K562 (cell line): ENCODE measurements around the gene HEMGN. TPM values are rescaled to one million over a fixed set of nuclear protein-coding genes. Genes with fewer than 3 reads are reported as not detected.

Experiments used
- ATAC-seq: fragments of 200-7000 bp; cut with Tn5 transposase; 3 replicates; pipeline ENCODE4 v1.9.1; 2020; ENCODE audit warnings: moderate library complexity
- BruUV-seq: library from RNA; stranded (reverse); fragments of 400-500 nt; replicated peaks from 2 replicates; lab custom pipeline; 2021; lab: Mats Ljungman, UMichigan
- CTCF ChIA-PET: fragments of 300-600 bp; formaldehyde crosslinking; extraction: SDS; loops from one replicate; lab custom pipeline; 2021; ENCODE audit warnings: low intra/inter-chr PET ratio; lab: Yijun Ruan, JAX
- POLR2A ChIA-PET: fragments of 300-600, 350-650 bp; sonication (Branson Sonifier 250); formaldehyde crosslinking; extraction: SDS; loops from one replicate; lab custom pipeline; 2021; ENCODE audit warnings: antibody characterized with exemption, inconsistent platforms; lab: Yijun Ruan, JAX
- DNase-seq, 4 experiments: peaks; one replicate each; pipeline versions ENCODE4 v3.0.0 to v3.0.0-alpha.2; 2011 to 2018; ENCODE audit warnings: low spot score in 3 of 4, mixed read lengths in 3 of 4; ENCODE audit errors: extremely low read depth in 1 of 4
- FAIRE-seq: peaks from 2 replicates; lab custom pipeline; 2011; peaks lifted over from hg19 to GRCh38; lab: Jason Lieb, UNC
- H2AFZ ChIP-seq: 2 replicates; pipeline ENCODE4 v1.6.0; 2011; ENCODE audit warnings: low read depth, low read length, control low read depth, inconsistent platforms
- H3K27ac ChIP-seq: fragments of 200-600 bp; 3 replicates; pipeline ENCODE4 v1.8.0; 2011; ENCODE audit warnings: low read depth, mild to moderate bottlenecking, control low read depth, inconsistent platforms, low read length, moderate library complexity, mixed read lengths; ENCODE audit errors: extremely low read depth
- H3K27me3 ChIP-seq, 2 experiments: fragments of 300-600 bp in 1 of 2; 2 replicates in 1 of 2; 3 replicates in 1 of 2; pipeline versions ENCODE4 v1.6.0 to v1.8.0; 2011; ENCODE audit warnings: inconsistent platforms in 2 of 2, low read length in 2 of 2, mild to moderate bottlenecking in 1 of 2, mixed read lengths in 1 of 2, moderate library complexity in 1 of 2; ENCODE audit not compliant: control insufficient read depth in 2 of 2, insufficient read depth in 2 of 2
- H3K36me3 ChIP-seq: fragments of 300-600 bp; 3 replicates; pipeline ENCODE4 v1.8.0; 2011; ENCODE audit warnings: mild to moderate bottlenecking, low read length, inconsistent platforms; ENCODE audit not compliant: control insufficient read depth, insufficient read depth
- H3K4me1 ChIP-seq, 2 experiments: fragments of 200-600 bp in 1 of 2; replicated peaks in 1 of 2; 2 replicates in 1 of 2; 3 replicates in 1 of 2; pipeline versions ENCODE4 v1.5.1 to v1.8.0; 2011; ENCODE audit warnings: inconsistent platforms in 2 of 2, low read length in 2 of 2, mild to moderate bottlenecking in 1 of 2, mixed read lengths in 1 of 2, moderate library complexity in 1 of 2; ENCODE audit not compliant: control insufficient read depth in 2 of 2, insufficient read depth in 2 of 2
- H3K4me2 ChIP-seq: 2 replicates; pipeline ENCODE4 v1.6.1; 2011; ENCODE audit warnings: low read length, control low read depth, inconsistent platforms, mixed read lengths; ENCODE audit not compliant: insufficient read depth
- H3K4me3 ChIP-seq: fragments of 200-600 bp; sonication (generic), shearing (Covaris generic); 2 replicates; pipeline ENCODE4 v1.5.1; 2016; ENCODE audit warnings: control low read depth, inconsistent platforms
- H3K79me2 ChIP-seq: fragments of 200-600 bp; 3 replicates; pipeline ENCODE4 v1.8.0; 2011; ENCODE audit warnings: low read length, inconsistent platforms; ENCODE audit not compliant: control insufficient read depth, insufficient read depth
- H3K9ac ChIP-seq, 2 experiments: 2 replicates each; pipeline versions ENCODE4 v1.6.0 to v1.6.1; 2011; ENCODE audit warnings: low read depth in 2 of 2, low read length in 2 of 2, control low read depth in 1 of 2, inconsistent platforms in 1 of 2, mild to moderate bottlenecking in 1 of 2, mixed read lengths in 1 of 2; ENCODE audit not compliant: insufficient read depth in 1 of 2
- H3K9me1 ChIP-seq: one replicate; pipeline ENCODE4 v1.6.0; 2011; ENCODE audit warnings: inconsistent platforms, mild to moderate bottlenecking, low read length, moderate library complexity; ENCODE audit not compliant: control insufficient read depth, insufficient read depth
- H3K9me3 ChIP-seq: replicated peaks from 2 replicates; pipeline ENCODE4 v1.5.1; 2011; ENCODE audit warnings: low read depth, low read length, inconsistent platforms; ENCODE audit not compliant: control insufficient read depth, insufficient read depth
- H4K20me1 ChIP-seq: replicated peaks from 2 replicates; pipeline ENCODE4 v1.6.1; 2011; ENCODE audit warnings: low read length, inconsistent platforms, mixed read lengths; ENCODE audit not compliant: control insufficient read depth, insufficient read depth
- ARNT ChIP-seq, 2 experiments: fragments of 450-650 bp; IDR thresholded peaks; 2 replicates each; pipeline ENCODE4 v1.6.1; 2016; ENCODE audit warnings: mild to moderate bottlenecking in 1 of 2
- DDX20 ChIP-seq: fragments of 450-650 bp; IDR thresholded peaks from 2 replicates; pipeline ENCODE4 v1.6.1; 2016; ENCODE audit warnings: missing genetic modification characterization, low read depth, mild to moderate bottlenecking, missing compliant biosample characterization, moderate library complexity
- GABPA ChIP-seq: fragments of 200-800 bp; sonication (Bioruptor generic); conservative IDR thresholded peaks from 2 replicates; pipeline ENCODE4 v1.6.1; 2016; ENCODE audit warnings: low read depth, missing genetic modification characterization, missing compliant biosample characterization
- GTF2A2 ChIP-seq: IDR thresholded peaks from 2 replicates; pipeline ENCODE4 v1.6.1; 2016; ENCODE audit warnings: mild to moderate bottlenecking, missing genetic modification characterization, missing compliant biosample characterization
- GTF2E2 ChIP-seq: fragments of 200-800 bp; sonication (Bioruptor generic); IDR thresholded peaks from 2 replicates; pipeline ENCODE4 v1.6.1; 2016; ENCODE audit warnings: missing genetic modification characterization, missing compliant biosample characterization
- HDAC8 ChIP-seq: fragments of 450-650 bp; IDR thresholded peaks from 2 replicates; pipeline ENCODE4 v1.6.1; 2016; ENCODE audit warnings: mild to moderate bottlenecking, missing genetic modification characterization, moderate library complexity, missing compliant biosample characterization
- KLF13 ChIP-seq: fragments of 450-650 bp; IDR thresholded peaks from 2 replicates; pipeline ENCODE4 v1.6.1; 2016; ENCODE audit warnings: missing genetic modification characterization, low read depth, mild to moderate bottlenecking, missing compliant biosample characterization, moderate library complexity, borderline replicate concordance
- MEF2D ChIP-seq: conservative IDR thresholded peaks from 2 replicates; pipeline ENCODE4 v1.6.1; 2016; ENCODE audit warnings: low read depth, missing genetic modification characterization, missing compliant biosample characterization
- NR4A1 ChIP-seq, 2 experiments: fragments of 250-450 bp in 1 of 2; fragments of 450-650 bp in 1 of 2; sonication (Bioruptor Pico) in 1 of 2; IDR thresholded peaks; 2 replicates each; pipeline versions ENCODE4 v1.4.0 to v1.6.1; 2016 to 2020; ENCODE audit warnings: mild to moderate bottlenecking in 2 of 2, missing compliant biosample characterization in 1 of 2, missing genetic modification characterization in 1 of 2, moderate library complexity in 1 of 2
- PTTG1 ChIP-seq: fragments of 450-650 bp; IDR thresholded peaks from 2 replicates; pipeline ENCODE4 v1.6.1; 2016; ENCODE audit warnings: low read depth, mild to moderate bottlenecking, missing genetic modification characterization, missing compliant biosample characterization
- SP2 ChIP-seq: IDR thresholded peaks from 2 replicates; pipeline ENCODE4 v1.6.1; 2011; ENCODE audit warnings: mild to moderate bottlenecking, low read depth, low read length, moderate library complexity; ENCODE audit not compliant: poor library complexity, severe bottlenecking; ENCODE audit errors: extremely low read depth
- ZNF668 ChIP-seq: fragments of 250-450 bp; sonication (Bioruptor Pico); IDR thresholded peaks from 2 replicates; pipeline ENCODE4 v1.8.0; 2022; ENCODE audit warnings: mild to moderate bottlenecking, inconsistent platforms
- in situ Hi-C: fragments of 300-500 bp; cut with MboI; formaldehyde crosslinking; loops from 4 replicates; pipeline ENCODE4 v1.15.0; 2018; ENCODE audit warnings: inconsistent platforms, mixed read lengths
- intact Hi-C: fragments of 100-400 bp; cut with micrococcal nuclease; formaldehyde crosslinking; loops from 2 replicates; pipeline ENCODE4 v1.14.2; 2022
- polyA plus RNA-seq, 8 experiments: library from polyadenylated mRNA; depleted of rRNA in 4 of 8; stranded (reverse) in 5 of 8; unstranded in 3 of 8; fragments of >200 nt; fragmentation: Nextera tagmentation in 2 of 8; fragmentation: Illumina TruSeq in 1 of 8; extraction: Ambion mirVana in 2 of 8; extraction: Trizol in 1 of 8; gene quantifications; 2 replicates each; pipeline versions ENCODE4 v1.2.1 to v1.2.3, GENCODE V29; 2011 to 2014; ENCODE audit warnings: inconsistent platforms in 1 of 8, missing spikeins in 1 of 8
- total RNA-seq, 7 experiments: library from RNA; depleted of rRNA in 6 of 7; stranded (reverse); fragments of >200 nt in 6 of 7; fragmentation: Illumina TruSeq in 2 of 7; extraction: Trizol in 2 of 7; gene quantifications; 2 replicates each; pipeline versions ENCODE4 v1.2.1 to v1.2.3, GENCODE V29; 2011 to 2021; ENCODE audit warnings: low replicate concordance in 1 of 7
- TF ChIP-seq, protein P1 (sequence below): fragments of 450-650 bp; IDR thresholded peaks from 2 replicates; pipeline ENCODE4 v1.6.1; 2016; ENCODE audit warnings: low read depth, mild to moderate bottlenecking, moderate library complexity
- TF ChIP-seq, protein P2 (sequence below): fragments of 450-650 bp; conservative IDR thresholded peaks from 2 replicates; pipeline ENCODE4 v1.6.1; 2016; ENCODE audit warnings: missing genetic modification characterization, low read depth, mild to moderate bottlenecking, control low read depth, missing compliant biosample characterization
- TF ChIP-seq, protein P3 (sequence below), 3 experiments: fragments of 200-800 bp in 1 of 3; sonication (Bioruptor generic) in 1 of 3; sonication (generic) in 1 of 3; formaldehyde crosslinking in 1 of 3; IDR thresholded peaks; 2 replicates each; pipeline versions ENCODE4 v1.6.1 to v1.8.0; 2016 to 2022; ENCODE audit warnings: mild to moderate bottlenecking in 2 of 3, missing compliant biosample characterization in 2 of 3, missing genetic modification characterization in 2 of 3, missing genetic modification reagents in 1 of 3

Gene HEMGN
- total and polyA plus RNA-seq, 9 of the 15 experiments (the other 6 are each of a cell fraction or from before 2014, with no cell fraction given): 56.3 to 258 (median 137) TPM

DNA sequence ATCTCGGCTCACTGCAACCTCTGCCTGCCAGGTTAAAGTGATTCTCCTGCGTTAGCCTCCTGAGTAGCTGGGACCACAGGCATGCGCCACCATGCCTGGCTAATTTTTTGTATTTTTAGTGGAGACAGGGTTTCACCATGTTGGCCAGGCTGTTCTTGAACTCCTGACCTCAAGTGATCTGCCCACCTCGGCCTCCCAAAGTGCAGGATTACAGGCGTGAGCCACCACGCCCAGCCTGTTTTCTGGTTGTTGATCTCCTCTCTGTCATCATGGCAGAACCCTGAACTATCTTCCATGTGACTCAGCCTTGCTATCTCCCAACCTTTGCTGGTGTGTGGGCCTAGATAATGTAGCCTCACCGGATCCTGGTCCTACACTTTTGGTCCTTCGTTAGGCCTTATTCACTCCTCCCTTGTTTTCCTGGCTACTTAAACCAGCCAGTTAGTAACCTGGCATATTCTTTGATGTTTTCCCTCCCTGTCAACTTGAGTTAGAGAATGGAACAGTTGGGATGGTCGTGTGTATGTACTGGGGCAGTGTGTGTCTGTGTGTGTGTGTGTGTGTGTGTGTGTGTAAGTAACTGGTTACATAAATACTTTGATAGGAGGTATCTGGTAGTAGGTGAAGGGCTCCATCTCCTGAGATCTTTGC lies 22.8 kb upstream of the HEMGN start (continued):
- TF ChIP-seq KLF13 (tag) (peak; percentile 87), ARNT (IDR thresholded peaks at IDR 0.05) (peak; percentile 98)

- H3K9me3 ChIP-seq: no peaks in the 10 kb centered on the region
- H3K27me3 ChIP-seq: no peaks in the 10 kb centered on the region
- in situ Hi-C loops: no loop called here
- peak overlapping the region; percentile 93 for H2AFZ ChIP-seq
- peaks cover 48 to 73% of the 10 kb centered on the region in 2 experiments for H3K4me1 ChIP-seq
- ChIA-PET CTCF (no interaction called here), POLR2A (interaction anchor here (0.6 to 3.5 kb wide), 6 partner anchors 8 to 59 kb away, joined by 4 to 45 read pairs (median 7); partner anchors contain the start of gene ANP32B)
- H3K79me2 ChIP-seq: peaks cover 27% of the 10 kb centered on the region; the same call in 2 of the 3 replicates
- H3K4me2 ChIP-seq: no peak overlapping the region
- no peaks in the 10 kb centered on the region for H3K36me3 ChIP-seq
- ATAC-seq: no peak
- H3K27ac ChIP-seq: peak overlapping the region; percentile 83
- BruUV-seq: no TSS peak
- H3K9me1 ChIP-seq: no peaks in the 10 kb centered on the region
- no peak overlapping the region for H3K4me3 ChIP-seq
- peak in 1 of 4 experiments; percentile 14 for DNase-seq
- peak overlapping the region in 1 of 2 experiments; percentile 62; a peak in 2 of 4 replicates for H3K9ac ChIP-seq
- intact Hi-C loops: no loop called here
- no peaks in the 10 kb centered on the region for H4K20me1 ChIP-seq
- no peak for FAIRE-seq
- no peak for TF ChIP-seq NR4A1 (CRISPR knock-in tag; IDR thresholded peaks at IDR 0.05)
- TF ChIP-seq NR4A1 (tag; IDR thresholded peaks at IDR 0.05): peak; percentile 65
- TF ChIP-seq HDAC8 (tag): 0 out of 2 replicates have a peak, but pooled peaks have one; percentile 20
- TF ChIP-seq, protein P1, sequence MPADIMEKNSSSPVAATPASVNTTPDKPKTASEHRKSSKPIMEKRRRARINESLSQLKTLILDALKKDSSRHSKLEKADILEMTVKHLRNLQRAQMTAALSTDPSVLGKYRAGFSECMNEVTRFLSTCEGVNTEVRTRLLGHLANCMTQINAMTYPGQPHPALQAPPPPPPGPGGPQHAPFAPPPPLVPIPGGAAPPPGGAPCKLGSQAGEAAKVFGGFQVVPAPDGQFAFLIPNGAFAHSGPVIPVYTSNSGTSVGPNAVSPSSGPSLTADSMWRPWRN: no peak
- TF ChIP-seq, protein P2, sequence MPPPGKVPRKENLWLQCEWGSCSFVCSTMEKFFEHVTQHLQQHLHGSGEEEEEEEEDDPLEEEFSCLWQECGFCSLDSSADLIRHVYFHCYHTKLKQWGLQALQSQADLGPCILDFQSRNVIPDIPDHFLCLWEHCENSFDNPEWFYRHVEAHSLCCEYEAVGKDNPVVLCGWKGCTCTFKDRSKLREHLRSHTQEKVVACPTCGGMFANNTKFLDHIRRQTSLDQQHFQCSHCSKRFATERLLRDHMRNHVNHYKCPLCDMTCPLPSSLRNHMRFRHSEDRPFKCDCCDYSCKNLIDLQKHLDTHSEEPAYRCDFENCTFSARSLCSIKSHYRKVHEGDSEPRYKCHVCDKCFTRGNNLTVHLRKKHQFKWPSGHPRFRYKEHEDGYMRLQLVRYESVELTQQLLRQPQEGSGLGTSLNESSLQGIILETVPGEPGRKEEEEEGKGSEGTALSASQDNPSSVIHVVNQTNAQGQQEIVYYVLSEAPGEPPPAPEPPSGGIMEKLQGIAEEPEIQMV: 0 out of 2 replicates have a peak, but pooled peaks have one; percentile 43
- peak; percentile 56; the same call in 1 of the 2 replicates for TF ChIP-seq DDX20
- peak; percentile 34; the same call in 1 of the 2 replicates for TF ChIP-seq ZNF668 (CRISPR knock-in tag)
- TF ChIP-seq PTTG1 (tag): peak; percentile 72
- TF ChIP-seq, protein P3, sequence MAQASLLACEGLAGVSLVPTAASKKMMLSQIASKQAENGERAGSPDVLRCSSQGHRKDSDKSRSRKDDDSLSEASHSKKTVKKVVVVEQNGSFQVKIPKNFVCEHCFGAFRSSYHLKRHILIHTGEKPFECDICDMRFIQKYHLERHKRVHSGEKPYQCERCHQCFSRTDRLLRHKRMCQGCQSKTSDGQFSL (CRISPR knock-in tag; IDR thresholded peaks at IDR 0.05): no peak
- TF ChIP-seq, protein P3 (tag; IDR thresholded peaks at IDR 0.05): peak in 1 of 2 experiments; percentile 56; a peak in 1 of 4 replicates
- no peak for TF ChIP-seq GABPA
- TF ChIP-seq SP2: no peak
- no peak for TF ChIP-seq GTF2E2 (tag)
- TF ChIP-seq GTF2A2 (tag): peak; percentile 54
- peak; percentile 58; the same call in 1 of the 2 replicates for TF ChIP-seq MEF2D
Observed at GRCh38 chr9:97959585-97959984, 21.6 kb upstream of the HEMGN start.
